Upper lobe of left lung (tissue), 4 donors: ENCODE measurements around the gene C1QL1.

ENCODE experiments used
- EP300 ChIP-seq, 4 donors: sonication (generic); formaldehyde crosslinking; IDR thresholded peaks; one replicate each; pipeline ENCODE4 v1.5.1; 2017; ENCODE audit warnings: antibody characterized with exemption in 4 of 4, control low read depth in 2 of 4
- POLR2A ChIP-seq, 4 donors: fragments of 450-650 bp; IDR thresholded peaks; one replicate each; pipeline ENCODE4 v1.5.1; 2016 to 2017; ENCODE audit warnings: antibody characterized with exemption in 4 of 4, mild to moderate bottlenecking in 2 of 4
- POLR2AphosphoS5 ChIP-seq, 2 donors: sonication (generic); formaldehyde crosslinking; IDR thresholded peaks; one replicate each; pipeline ENCODE4 v1.5.1; 2017; ENCODE audit warnings: antibody characterized with exemption in 2 of 2
- TF ChIP-seq, protein P1 (sequence below), 6 experiments: fragments of 450-650 bp in 4 of 6; fragments of 200-600 bp in 2 of 6; sonication (generic) in 2 of 6; IDR thresholded peaks; one replicate each; pipeline ENCODE4 v1.5.1; 2016 to 2019; ENCODE audit warnings: antibody characterized with exemption in 6 of 6

GRCh38 chr17:44989552-44990138 lies 21.5 kb upstream of the C1QL1 start:
- TF ChIP-seq, protein P1, sequence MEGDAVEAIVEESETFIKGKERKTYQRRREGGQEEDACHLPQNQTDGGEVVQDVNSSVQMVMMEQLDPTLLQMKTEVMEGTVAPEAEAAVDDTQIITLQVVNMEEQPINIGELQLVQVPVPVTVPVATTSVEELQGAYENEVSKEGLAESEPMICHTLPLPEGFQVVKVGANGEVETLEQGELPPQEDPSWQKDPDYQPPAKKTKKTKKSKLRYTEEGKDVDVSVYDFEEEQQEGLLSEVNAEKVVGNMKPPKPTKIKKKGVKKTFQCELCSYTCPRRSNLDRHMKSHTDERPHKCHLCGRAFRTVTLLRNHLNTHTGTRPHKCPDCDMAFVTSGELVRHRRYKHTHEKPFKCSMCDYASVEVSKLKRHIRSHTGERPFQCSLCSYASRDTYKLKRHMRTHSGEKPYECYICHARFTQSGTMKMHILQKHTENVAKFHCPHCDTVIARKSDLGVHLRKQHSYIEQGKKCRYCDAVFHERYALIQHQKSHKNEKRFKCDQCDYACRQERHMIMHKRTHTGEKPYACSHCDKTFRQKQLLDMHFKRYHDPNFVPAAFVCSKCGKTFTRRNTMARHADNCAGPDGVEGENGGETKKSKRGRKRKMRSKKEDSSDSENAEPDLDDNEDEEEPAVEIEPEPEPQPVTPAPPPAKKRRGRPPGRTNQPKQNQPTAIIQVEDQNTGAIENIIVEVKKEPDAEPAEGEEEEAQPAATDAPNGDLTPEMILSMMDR (IDR thresholded peaks at IDR 0.05), result no peak
- TF ChIP-seq POLR2A (IDR thresholded peaks at IDR 0.05) (no peak), EP300 (IDR thresholded peaks at IDR 0.05) (no peak), POLR2AphosphoS5 (IDR thresholded peaks at IDR 0.05) (no peak)
